K562 (cell line): ENCODE data around the gene CNR2.

ENCODE experiments used
- BHLHE40 ChIP-seq: IDR thresholded peaks from 2 replicates; pipeline ENCODE4 v1.6.1; 2011; ENCODE audit warnings: low read length, improper control_type of control experiment
- FOXJ3 ChIP-seq: sonication (generic); formaldehyde crosslinking; IDR thresholded peaks from 2 replicates; pipeline ENCODE4 v1.4.0; 2020; ENCODE audit warnings: mild to moderate bottlenecking, missing genetic modification reagents
- MAX ChIP-seq: sonication (generic); formaldehyde crosslinking; IDR thresholded peaks from 2 replicates; pipeline ENCODE4 v1.9.0; 2022; ENCODE audit warnings: mild to moderate bottlenecking, missing genetic modification reagents
- MXI1 ChIP-seq: IDR thresholded peaks from 2 replicates; pipeline ENCODE4 v1.6.1; 2011; ENCODE audit warnings: low read depth, mild to moderate bottlenecking, improper control_type of control experiment, low read length
- PCBP1 ChIP-seq: fragments of 200-400 bp; formaldehyde crosslinking; IDR thresholded peaks from 2 replicates; pipeline ENCODE4 v1.6.1; 2018; ENCODE audit warnings: mild to moderate bottlenecking, low read depth, low read length; ENCODE audit not compliant: poor library complexity, severe bottlenecking
- POLR2AphosphoS5 ChIP-seq: IDR thresholded peaks from 2 replicates; pipeline ENCODE4 v1.6.1; 2011; ENCODE audit warnings: mild to moderate bottlenecking, low read depth, low read length, moderate library complexity; ENCODE audit not compliant: control insufficient read depth, insufficient read depth
- PTRF ChIP-seq: fragments of 450-650 bp; IDR thresholded peaks from 2 replicates; pipeline ENCODE4 v1.6.1; 2016; ENCODE audit warnings: mild to moderate bottlenecking, missing genetic modification characterization, missing compliant biosample characterization
- SMAD2 ChIP-seq: fragments of 150-350 bp; IDR thresholded peaks from 2 replicates; pipeline ENCODE4 v1.6.1; 2014; ENCODE audit warnings: low read depth, mild to moderate bottlenecking, low read length
- TAF1 ChIP-seq: IDR thresholded peaks from 2 replicates; pipeline ENCODE4 v1.6.1; 2011; ENCODE audit warnings: mild to moderate bottlenecking, low read length, moderate library complexity; ENCODE audit not compliant: insufficient read depth, control insufficient read depth, severe bottlenecking; ENCODE audit errors: extremely low read depth
- ZFP30 ChIP-seq: fragments of 250-450 bp; sonication (Bioruptor Pico); IDR thresholded peaks from 2 replicates; pipeline ENCODE4 v1.8.0; 2022; ENCODE audit warnings: moderate library complexity, mild to moderate bottlenecking, inconsistent platforms, borderline replicate concordance
- ZNF24 ChIP-seq: fragments of 450-650 bp; IDR thresholded peaks from 2 replicates; pipeline ENCODE4 v1.6.1; 2016
- TF ChIP-seq, protein P1 (sequence below), 3 experiments: IDR thresholded peaks in 2 of 3; conservative IDR thresholded peaks in 1 of 3; 2 replicates each; pipeline ENCODE4 v1.5.1; 2011 to 2012; ENCODE audit warnings: low read length in 3 of 3, mild to moderate bottlenecking in 3 of 3, control low read depth in 2 of 3, improper control_type of control experiment in 1 of 3, inconsistent platforms in 1 of 3, low read depth in 1 of 3, mixed read lengths in 1 of 3, moderate library complexity in 1 of 3; ENCODE audit not compliant: insufficient read depth in 2 of 3

GRCh38 chr1:23957096-23957495 is 43.9 kb upstream of the CNR2 start:
- TF ChIP-seq BHLHE40 (no peak), MAX (CRISPR knock-in tag) (no peak), PCBP1 (no peak), POLR2AphosphoS5 (no peak), TAF1 (no peak), MXI1 (no peak), PTRF (no peak), FOXJ3 (CRISPR knock-in tag) (no peak), SMAD2 (no peak), ZNF24 (no peak), ZFP30 (CRISPR knock-in tag) (no peak)
- TF ChIP-seq, protein P1, sequence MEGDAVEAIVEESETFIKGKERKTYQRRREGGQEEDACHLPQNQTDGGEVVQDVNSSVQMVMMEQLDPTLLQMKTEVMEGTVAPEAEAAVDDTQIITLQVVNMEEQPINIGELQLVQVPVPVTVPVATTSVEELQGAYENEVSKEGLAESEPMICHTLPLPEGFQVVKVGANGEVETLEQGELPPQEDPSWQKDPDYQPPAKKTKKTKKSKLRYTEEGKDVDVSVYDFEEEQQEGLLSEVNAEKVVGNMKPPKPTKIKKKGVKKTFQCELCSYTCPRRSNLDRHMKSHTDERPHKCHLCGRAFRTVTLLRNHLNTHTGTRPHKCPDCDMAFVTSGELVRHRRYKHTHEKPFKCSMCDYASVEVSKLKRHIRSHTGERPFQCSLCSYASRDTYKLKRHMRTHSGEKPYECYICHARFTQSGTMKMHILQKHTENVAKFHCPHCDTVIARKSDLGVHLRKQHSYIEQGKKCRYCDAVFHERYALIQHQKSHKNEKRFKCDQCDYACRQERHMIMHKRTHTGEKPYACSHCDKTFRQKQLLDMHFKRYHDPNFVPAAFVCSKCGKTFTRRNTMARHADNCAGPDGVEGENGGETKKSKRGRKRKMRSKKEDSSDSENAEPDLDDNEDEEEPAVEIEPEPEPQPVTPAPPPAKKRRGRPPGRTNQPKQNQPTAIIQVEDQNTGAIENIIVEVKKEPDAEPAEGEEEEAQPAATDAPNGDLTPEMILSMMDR (IDR thresholded peaks at IDR 0.05 in 2 of 3, conservative IDR thresholded peaks at IDR 0.05 in 1 of 3; ENCODE audit: insufficient read depth in 2 of 3, low read depth in 1 of 3, low read length in 3 of 3): no peak
